Progenitor cell of endocrine pancreas (in vitro differentiated cells): Measurements from ENCODE around the gene MRGPRD. TPM values are rescaled to one million over a fixed set of nuclear protein-coding genes. Genes with fewer than 3 reads are reported as not detected.

ENCODE experiments used
- DNase-seq: peaks from one replicate; pipeline ENCODE4 v3.0.0; 2021; ENCODE audit warnings: low spot score; ENCODE audit not compliant: unreplicated experiment
- H3K27ac Mint-ChIP-seq: 2 replicates; pipeline ENCODE4 v1.8.0; 2021; ENCODE audit warnings: mild to moderate bottlenecking, moderate library complexity, mixed read lengths
- H3K27me3 Mint-ChIP-seq: 2 replicates; pipeline ENCODE4 v1.8.0; 2021; ENCODE audit warnings: mixed read lengths
- H3K36me3 Mint-ChIP-seq: 2 replicates; pipeline ENCODE4 v1.8.0; 2022; ENCODE audit warnings: mixed read lengths; ENCODE audit not compliant: insufficient read depth
- H3K4me1 Mint-ChIP-seq: 2 replicates; pipeline ENCODE4 v1.8.0; 2021; ENCODE audit warnings: low read depth, mixed read lengths
- H3K4me3 Mint-ChIP-seq: 2 replicates; pipeline ENCODE4 v1.8.0; 2021; ENCODE audit warnings: low read depth, mild to moderate bottlenecking, moderate library complexity, mixed read lengths
- H3K9me3 Mint-ChIP-seq: 2 replicates; pipeline ENCODE4 v1.8.0; 2021; ENCODE audit warnings: low read depth, mixed read lengths
- CTCF ChIP-seq: fragments of 200-600 bp; sonication (generic); IDR thresholded peaks from one replicate; pipeline ENCODE4 v1.5.0; 2021; ENCODE audit warnings: antibody characterized with exemption, mild to moderate bottlenecking; ENCODE audit not compliant: unreplicated experiment
- total RNA-seq: library from RNA; stranded (reverse); gene quantifications from 2 replicates; pipeline ENCODE4 v1.2.1, GENCODE V29; 2021

Gene MRGPRD
- total RNA-seq, 1 donor from 2014 or later, result not detected

GRCh38 chr11:68994894-68995285 lies 14.1 kb upstream of the MRGPRD start:
- no peak for DNase-seq
- no peaks in the 10 kb centered on the region for H3K9me3 Mint-ChIP-seq
- H3K27ac Mint-ChIP-seq, result no peak overlapping the region
- peaks cover 25% of the 10 kb centered on the region for H3K27me3 Mint-ChIP-seq
- no peaks in the 10 kb centered on the region for H3K36me3 Mint-ChIP-seq
- no peaks in the 10 kb centered on the region for H3K4me1 Mint-ChIP-seq
- no peak overlapping the region for H3K4me3 Mint-ChIP-seq
- no peak for TF ChIP-seq CTCF

- no peak for TF ChIP-seq CTCF
- Mint-ChIP-seq H3K4me3 (no peak overlapping the region), H3K9me3 (no peaks in the 10 kb centered on the region), H3K27ac (no peak overlapping the region), H3K27me3 (peaks cover 27% of the 10 kb centered on the region), H3K36me3 (no peaks in the 10 kb centered on the region), H3K4me1 (no peaks in the 10 kb centered on the region)
- DNase-seq, result no peak
Observed at GRCh38 chr11:68994161-68994893, 13.5 kb upstream of the MRGPRD start.

GRCh38 chr11:68993546-68993945 lies 12.8 kb upstream of the MRGPRD start:
- Mint-ChIP-seq H3K4me1 (no peaks in the 10 kb centered on the region), H3K4me3 (no peak overlapping the region), H3K9me3 (no peaks in the 10 kb centered on the region), H3K27ac (no peak overlapping the region), H3K27me3 (peaks cover 25% of the 10 kb centered on the region), H3K36me3 (no peaks in the 10 kb centered on the region)
- TF ChIP-seq CTCF, result no peak
- DNase-seq, result no peak

GRCh38 chr11:68992743-68993255 lies 12.0 kb upstream of the MRGPRD start:
- no peak for TF ChIP-seq CTCF
- Mint-ChIP-seq H3K27me3 (peaks cover 22% of the 10 kb centered on the region), H3K27ac (no peak overlapping the region), H3K4me3 (no peak overlapping the region), H3K36me3 (no peaks in the 10 kb centered on the region), H3K9me3 (no peaks in the 10 kb centered on the region), H3K4me1 (no peaks in the 10 kb centered on the region)
- DNase-seq, result no peak

- peaks cover 29% of the 10 kb centered on the region for H3K27me3 Mint-ChIP-seq
- peak; percentile 5 for DNase-seq
- no peak overlapping the region for H3K4me3 Mint-ChIP-seq
- TF ChIP-seq CTCF, result no peak
- no peaks in the 10 kb centered on the region for H3K4me1 Mint-ChIP-seq
- no peaks in the 10 kb centered on the region for H3K36me3 Mint-ChIP-seq
- H3K9me3 Mint-ChIP-seq, result peaks cover 13% of the 10 kb centered on the region
- no peak overlapping the region for H3K27ac Mint-ChIP-seq
Observed at GRCh38 chr11:68990995-68991780, 10.4 kb upstream of the MRGPRD start.
